Activated naive CD4-positive, alpha-beta T cell treated with anti-CD3 and anti-CD28 coated beads, Interleukin-2, amount 10 ng/mL, durations not matched to agents 5 hours and 36 hours (primary cell): Measurements from ENCODE around the gene LACTB. TPM values are rescaled to one million over a fixed set of nuclear protein-coding genes. Genes with fewer than 3 reads are reported as not detected.

ENCODE experiments used
- total RNA-seq, 2 experiments: library from RNA; stranded (reverse); gene quantifications; one replicate each; pipeline ENCODE4 v1.2.3, GENCODE V29; 2021

LACTB gene, protein sequence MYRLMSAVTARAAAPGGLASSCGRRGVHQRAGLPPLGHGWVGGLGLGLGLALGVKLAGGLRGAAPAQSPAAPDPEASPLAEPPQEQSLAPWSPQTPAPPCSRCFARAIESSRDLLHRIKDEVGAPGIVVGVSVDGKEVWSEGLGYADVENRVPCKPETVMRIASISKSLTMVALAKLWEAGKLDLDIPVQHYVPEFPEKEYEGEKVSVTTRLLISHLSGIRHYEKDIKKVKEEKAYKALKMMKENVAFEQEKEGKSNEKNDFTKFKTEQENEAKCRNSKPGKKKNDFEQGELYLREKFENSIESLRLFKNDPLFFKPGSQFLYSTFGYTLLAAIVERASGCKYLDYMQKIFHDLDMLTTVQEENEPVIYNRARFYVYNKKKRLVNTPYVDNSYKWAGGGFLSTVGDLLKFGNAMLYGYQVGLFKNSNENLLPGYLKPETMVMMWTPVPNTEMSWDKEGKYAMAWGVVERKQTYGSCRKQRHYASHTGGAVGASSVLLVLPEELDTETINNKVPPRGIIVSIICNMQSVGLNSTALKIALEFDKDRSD
- total RNA-seq, result 10 to 100 TPM; 12.0 to 12.7 TPM

DNA sequence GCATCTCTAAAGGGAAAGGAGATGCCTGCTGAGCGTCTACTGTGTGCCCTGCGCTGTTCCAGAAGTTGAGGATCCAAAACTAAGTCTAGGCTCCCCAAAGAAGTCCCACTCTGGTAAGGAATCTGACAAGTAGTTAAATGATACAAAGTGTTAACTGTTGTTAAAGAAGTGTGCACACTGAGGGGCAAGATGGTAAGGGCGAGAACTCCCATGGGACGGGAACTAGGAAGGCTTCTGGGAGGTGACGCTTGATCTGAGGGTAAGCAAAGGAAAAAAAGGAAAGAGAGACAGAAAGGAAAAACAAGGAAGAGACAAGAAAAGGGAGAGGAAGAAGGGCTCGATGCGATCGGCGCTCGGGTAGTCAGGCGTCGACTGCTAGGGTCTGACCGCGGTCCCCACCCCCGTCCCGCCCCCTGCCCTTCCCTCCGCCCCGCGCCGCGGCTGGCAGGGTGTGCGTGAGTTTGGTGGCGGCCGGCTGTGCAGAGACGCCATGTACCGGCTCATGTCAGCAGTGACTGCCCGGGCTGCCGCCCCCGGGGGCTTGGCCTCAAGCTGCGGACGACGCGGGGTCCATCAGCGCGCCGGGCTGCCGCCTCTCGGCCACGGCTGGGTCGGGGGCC, at the start of gene LACTB:
TSS of gene LACTB (plus strand) at position 480 of the 620 bp plus-strand sequence. CDS start at position 491, 11 bp downstream.

DNA sequence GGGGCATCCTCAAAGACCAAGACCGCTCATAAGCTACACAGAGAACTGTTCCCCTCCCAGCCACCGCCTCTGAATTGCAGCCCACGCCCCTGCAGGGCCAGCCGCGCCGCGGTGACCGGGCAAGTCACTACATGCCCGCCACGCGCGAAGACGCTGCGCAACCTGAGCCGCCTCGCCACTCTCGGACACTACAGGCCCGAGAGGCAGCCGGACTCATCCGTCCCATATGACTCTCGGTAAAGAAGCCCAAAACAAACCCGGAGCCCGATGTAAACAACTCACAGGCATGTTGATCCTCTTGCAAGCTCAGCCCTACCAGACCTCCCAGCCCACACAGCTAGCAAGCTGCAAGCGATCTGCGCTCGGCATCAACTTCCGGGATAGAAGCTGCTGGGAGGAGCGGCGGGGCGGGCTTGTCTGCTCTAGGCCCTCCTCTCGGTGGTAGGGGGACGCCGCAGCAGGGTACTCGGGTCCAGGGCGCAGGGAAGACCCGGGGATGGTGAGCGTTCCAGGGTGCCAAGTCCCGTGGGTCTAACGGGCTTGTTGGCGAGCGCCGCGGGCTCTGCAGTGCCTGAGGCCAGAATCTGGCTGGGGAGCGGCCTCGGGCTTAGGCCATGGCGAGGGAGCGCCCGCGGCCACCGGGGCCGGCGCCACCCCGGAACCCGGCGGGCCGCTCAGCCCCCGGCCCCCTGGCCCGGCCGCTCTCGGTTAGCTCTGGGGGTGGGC, 35.6 kb downstream of the LACTB start, which contains the start of gene RPS27L:
TSS of gene RPS27L (minus strand) at position 360 of the 726 bp plus-strand sequence. CDS start at position 288, 72 bp downstream.

DNA sequence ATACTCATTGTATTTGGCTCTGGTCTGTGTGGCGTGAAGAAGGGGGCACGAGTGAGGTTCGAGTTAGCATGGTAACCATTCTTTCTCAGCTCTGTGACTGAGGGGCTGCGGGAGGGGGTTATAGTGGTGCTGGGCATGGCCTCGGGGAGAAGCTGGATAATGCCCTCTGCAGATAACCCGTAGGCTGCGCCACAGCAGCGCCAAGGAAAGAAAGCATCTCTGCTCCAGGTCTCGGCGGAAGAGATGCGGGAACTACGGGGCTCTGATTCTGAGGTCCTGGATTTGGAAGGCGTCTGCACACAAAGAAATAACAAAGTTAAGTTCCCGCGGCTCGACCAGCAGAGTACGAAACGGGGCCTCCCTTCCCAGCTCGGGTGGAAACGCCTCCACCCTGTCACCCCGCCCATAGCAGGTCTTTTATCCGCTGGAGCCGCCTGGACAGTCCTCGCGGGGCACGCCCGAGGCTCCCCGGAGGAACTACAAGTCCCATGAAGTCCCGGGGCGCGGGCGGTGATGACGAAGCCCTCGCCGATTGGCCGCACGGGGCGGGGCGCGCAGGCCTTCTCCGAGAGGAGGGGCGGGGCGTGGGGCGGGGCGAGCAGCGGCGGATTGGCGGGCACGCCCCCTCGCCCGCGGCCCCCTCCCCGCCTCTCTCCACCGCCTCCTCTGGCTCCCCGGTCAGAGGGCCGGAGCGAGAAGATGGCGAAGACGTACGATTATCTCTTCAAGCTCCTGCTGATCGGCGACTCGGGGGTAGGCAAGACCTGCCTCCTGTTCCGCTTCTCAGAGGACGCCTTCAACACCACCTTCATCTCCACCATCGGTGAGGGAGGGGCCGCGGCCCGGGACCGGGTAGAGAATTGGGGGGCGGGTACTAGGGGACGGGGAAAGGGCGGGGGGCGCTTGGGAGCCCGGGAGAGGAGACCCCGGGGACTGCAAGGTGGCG, 67.5 kb downstream of the LACTB start, which contains the start of gene RAB8B:
TSS of gene RAB8B (plus strand) at position 681 of the 946 bp plus-strand sequence. CDS start at position 700, 19 bp downstream.

Other genes starting within 250 kb of the LACTB start
- 1 to 10 TPM; 7.1 to 9.2 TPM for gene TPM1, start 79.1 kb upstream of the LACTB start, total RNA-seq
- gene RPS27L, start 35.6 kb downstream of the LACTB start, total RNA-seq, result 100 to 1,000 TPM; 178 to 179 TPM
- 100 to 1,000 TPM; 117 to 118 TPM for gene RAB8B, start 67.7 kb downstream of the LACTB start, total RNA-seq
- 1 to 10 TPM; 9.6 to 9.9 TPM for gene APH1B, start 155.7 kb downstream of the LACTB start, total RNA-seq